OCI-LY1 (cell line): ENCODE data around the gene ADD2.

Experiments
- EZH2 ChIP-seq: fragments of 200-600 bp; sonication (generic), shearing (Covaris generic); IDR thresholded peaks from 2 replicates; pipeline ENCODE4 v1.8.0; 2017; ENCODE audit warnings: borderline replicate concordance, mixed run types, mild to moderate bottlenecking, antibody characterized with exemption, low read length, moderate library complexity, mixed read lengths
- TF ChIP-seq, protein P1 (sequence below): fragments of 200-600 bp; sonication (generic), shearing (Covaris generic); IDR thresholded peaks from 2 replicates; pipeline ENCODE4 v1.5.1; 2017; ENCODE audit warnings: mild to moderate bottlenecking, antibody characterized with exemption, low read length, moderate library complexity, mixed read lengths

DNA sequence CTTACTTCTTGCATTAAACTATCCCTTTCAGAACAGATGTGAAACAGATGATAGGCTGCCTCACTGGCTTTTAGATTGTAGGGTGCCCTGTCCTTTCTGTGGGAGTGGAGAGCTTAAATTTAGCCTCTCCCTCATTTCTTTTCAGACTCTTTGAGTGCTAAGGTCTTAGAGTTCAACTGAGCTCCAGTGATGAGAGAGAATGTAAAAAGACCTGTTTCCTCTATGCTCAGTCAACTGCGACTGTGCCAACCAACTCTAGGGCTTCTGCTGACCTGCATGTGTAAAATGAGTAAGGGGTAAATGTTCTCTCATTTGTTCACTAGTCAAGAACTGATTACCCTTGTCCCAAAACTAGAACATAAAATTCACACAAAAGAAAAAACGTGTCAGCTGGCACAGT is 109.5 kb downstream of the ADD2 start:
- TF ChIP-seq, protein P1, sequence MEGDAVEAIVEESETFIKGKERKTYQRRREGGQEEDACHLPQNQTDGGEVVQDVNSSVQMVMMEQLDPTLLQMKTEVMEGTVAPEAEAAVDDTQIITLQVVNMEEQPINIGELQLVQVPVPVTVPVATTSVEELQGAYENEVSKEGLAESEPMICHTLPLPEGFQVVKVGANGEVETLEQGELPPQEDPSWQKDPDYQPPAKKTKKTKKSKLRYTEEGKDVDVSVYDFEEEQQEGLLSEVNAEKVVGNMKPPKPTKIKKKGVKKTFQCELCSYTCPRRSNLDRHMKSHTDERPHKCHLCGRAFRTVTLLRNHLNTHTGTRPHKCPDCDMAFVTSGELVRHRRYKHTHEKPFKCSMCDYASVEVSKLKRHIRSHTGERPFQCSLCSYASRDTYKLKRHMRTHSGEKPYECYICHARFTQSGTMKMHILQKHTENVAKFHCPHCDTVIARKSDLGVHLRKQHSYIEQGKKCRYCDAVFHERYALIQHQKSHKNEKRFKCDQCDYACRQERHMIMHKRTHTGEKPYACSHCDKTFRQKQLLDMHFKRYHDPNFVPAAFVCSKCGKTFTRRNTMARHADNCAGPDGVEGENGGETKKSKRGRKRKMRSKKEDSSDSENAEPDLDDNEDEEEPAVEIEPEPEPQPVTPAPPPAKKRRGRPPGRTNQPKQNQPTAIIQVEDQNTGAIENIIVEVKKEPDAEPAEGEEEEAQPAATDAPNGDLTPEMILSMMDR = no peak
- no peak for TF ChIP-seq EZH2
